ENCODE measurements around the gene NDST3.

DNA sequence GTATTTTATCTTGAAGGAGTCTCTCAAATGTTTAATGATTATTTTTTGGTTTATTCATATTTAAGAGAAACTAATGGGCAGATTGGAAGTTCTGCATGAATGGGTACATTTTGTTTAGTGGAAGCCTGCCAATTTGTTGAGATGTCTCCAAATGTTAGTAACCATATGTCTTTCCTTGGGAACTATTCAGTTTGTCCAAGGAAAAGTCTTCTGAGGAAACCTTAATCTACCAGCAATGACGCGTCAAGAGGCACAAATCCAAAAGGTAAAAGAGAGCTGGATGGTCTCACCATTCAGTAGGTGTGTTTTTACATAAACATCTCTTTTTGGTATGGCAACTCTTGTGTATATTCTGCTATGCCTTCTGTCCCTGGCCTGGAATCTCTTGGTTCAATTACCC is 37.4 kb upstream of the NDST3 start:
- no peak for TF ChIP-seq CTCF (IDR thresholded peaks at IDR 0.05; ENCODE audit: low read length)
- TF ChIP-seq EZH2 (optimal IDR thresholded peaks at IDR 0.05; ENCODE audit: low read depth, low read length): no peak
- TF ChIP-seq EZH2phosphoT487 (IDR thresholded peaks at IDR 0.05; ENCODE audit: low read length): no peak
